ENCODE measurements around the gene UNC45A. TPM values are rescaled to one million over a fixed set of nuclear protein-coding genes. Genes with fewer than 3 reads are reported as not detected.

UNC45A gene
- total and polyA plus RNA-seq, 4 experiments from 2014 or later = 41.7 to 72.3 (median 70.0) TPM

DNA sequence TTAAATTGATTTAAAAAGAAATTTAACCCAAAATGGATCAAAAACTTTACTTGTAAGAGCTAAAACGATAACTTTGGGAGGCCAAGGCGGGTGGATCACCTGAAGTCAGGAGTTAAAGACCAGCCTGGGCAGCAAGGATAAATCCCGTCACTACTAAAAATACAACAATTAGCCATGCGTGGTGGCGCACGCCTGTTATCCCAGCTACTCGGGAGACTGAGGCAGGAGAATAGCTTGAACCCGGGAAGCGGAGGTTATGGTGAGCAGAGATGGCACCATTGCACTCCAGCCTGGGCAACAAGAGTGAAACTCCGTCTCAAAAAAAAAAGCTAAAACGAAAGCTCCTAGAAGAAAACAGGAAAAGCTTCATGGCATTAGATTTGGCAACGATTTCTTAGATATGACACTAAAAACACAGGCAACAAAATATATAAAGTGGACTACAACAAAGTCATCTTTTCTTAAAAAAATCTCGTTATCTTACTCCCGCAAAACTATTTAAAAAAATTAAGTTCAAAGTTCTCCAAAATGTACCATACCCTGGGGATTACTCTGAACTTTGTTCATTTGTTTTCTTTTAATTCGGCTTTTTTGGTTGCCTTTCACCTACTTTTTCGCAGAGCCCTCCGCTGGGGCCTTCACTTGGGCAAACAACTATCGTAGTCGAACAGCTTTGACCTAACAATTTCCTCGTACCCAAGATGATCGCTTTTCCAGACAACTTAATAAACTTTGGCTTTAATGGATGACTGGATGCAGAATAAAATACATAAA is 5.7 kb upstream of the UNC45A start:
- Histone ChIP-seq H3K4me1 (ENCODE audit: insufficient read depth, low read length) (peaks cover 40% of the 10 kb centered on the region), H3K9me3 (ENCODE audit: control insufficient read depth in 1 of 2, low read length in 2 of 2) (no peaks in the 10 kb centered on the region)
- CTCF ChIA-PET (ENCODE audit: partially characterized antibody) = interaction anchor here (7.3 to 10.3 kb wide), 3 partner anchors 16 to 27 kb away, joined by 112 to 344 read pairs (median 155); partner anchors contain the start of genes MAN2A2 and RCCD1

DNA sequence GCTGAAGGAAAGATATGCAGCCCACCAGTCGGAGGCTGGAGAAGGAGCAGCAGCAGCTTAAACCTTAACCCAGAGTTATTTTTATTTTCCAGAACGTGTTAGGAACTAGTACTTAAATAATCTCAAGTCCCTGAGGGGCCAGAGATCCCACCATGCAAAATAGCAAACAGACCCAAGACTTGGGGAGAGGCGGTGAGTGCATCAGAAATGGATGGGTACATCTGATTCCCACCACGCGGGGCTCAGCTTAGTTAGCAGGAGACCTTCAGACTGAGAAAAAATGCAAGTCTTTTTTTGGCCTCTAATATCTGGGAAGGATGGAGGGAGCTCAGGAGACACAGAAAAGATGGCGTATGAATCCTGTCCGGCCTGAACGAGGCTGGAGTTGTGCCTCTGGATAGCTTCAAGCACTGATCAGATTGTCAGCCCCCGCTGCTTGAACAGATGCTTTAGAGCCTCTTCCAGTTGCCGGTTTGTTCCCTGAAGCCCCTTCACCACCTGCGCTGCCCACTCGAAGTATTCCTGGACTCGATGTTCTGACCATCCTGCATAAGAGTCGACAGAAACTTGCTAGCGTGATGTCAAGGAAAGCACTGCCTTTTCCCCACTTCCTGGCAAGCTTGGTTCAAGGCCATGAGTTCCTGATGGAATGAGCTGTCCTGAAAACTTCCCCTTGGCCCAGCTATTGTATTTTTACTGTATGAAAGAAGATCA is 4.1 kb upstream of the UNC45A start:
- ChIA-PET CTCF (ENCODE audit: partially characterized antibody) (interaction anchor here (0.8 to 10.3 kb wide), 24 partner anchors 9 to 611 kb away, joined by 3 to 344 read pairs (median 6); partner anchors contain the start of genes BLM, MAN2A2, RCCD1 and VPS33B), POLR2A (ENCODE audit: partially characterized antibody) (interaction anchor here (0.6 to 10.0 kb wide), 23 partner anchors 10 to 832 kb away, joined by 3 to 315 read pairs (median 7); partner anchors contain the start of genes BLM, CIB1, GDPGP1 and IQGAP1)
- Mint-ChIP-seq H3K36me3 (peaks cover 0 to 15% of the 10 kb centered on the region in 2 donors), H3K4me3 (peak overlapping the region; percentile 94 to 99 (median 98)), H3K27me3 (no peaks in the 10 kb centered on the region), H3K27ac (peak overlapping the region; percentile 87 to 99 (median 99)), H3K4me1 (peaks cover 26 to 68% (median 46%) of the 10 kb centered on the region in 4 donors), H3K9me3 (peaks cover 0 to 1% (median 0%) of the 10 kb centered on the region in 8 donors)
- intact Hi-C loops (cut with micrococcal nuclease) = loop anchor here (1.0 to 10.0 kb wide), 3 partner anchors 544 to 926 kb away; partner anchors contain the start of gene GDPGP1
- Histone ChIP-seq H3K27ac (ENCODE audit: low read depth, low read length) (peak overlapping the region; percentile 82), H3K4me1 (ENCODE audit: insufficient read depth, low read length) (peaks cover 50% of the 10 kb centered on the region), H3K4me3 (ENCODE audit: low read length in 2 of 2) (peak overlapping the region in 1 of 2 donors; percentile 95), H3K36me3 (ENCODE audit: insufficient read depth, low read length) (no peaks in the 10 kb centered on the region), H3K27me3 (ENCODE audit: insufficient read depth, low read length) (no peaks in the 10 kb centered on the region), H3K9me3 (ENCODE audit: control insufficient read depth in 1 of 2, low read length in 2 of 2) (no peaks in the 10 kb centered on the region)
- no peak for DNase-seq

More for the DNA sequence above, 5.7 kb upstream of the UNC45A start:
- Histone ChIP-seq H3K27ac (ENCODE audit: low read depth, low read length) (peak overlapping the region; percentile 82), H3K36me3 (ENCODE audit: insufficient read depth, low read length) (no peaks in the 10 kb centered on the region), H3K27me3 (ENCODE audit: insufficient read depth, low read length) (no peaks in the 10 kb centered on the region), H3K4me3 (ENCODE audit: low read length in 2 of 2) (peak overlapping the region; percentile 42 to 95)
- peaks cover 0 to 11% of the 10 kb centered on the region in 2 donors for H3K36me3 Mint-ChIP-seq
- no peaks in the 10 kb centered on the region for H3K27me3 Mint-ChIP-seq
- peak in 1 of 5 donors; percentile 6 for DNase-seq
- H3K27ac Mint-ChIP-seq = peak overlapping the region; percentile 87 to 99 (median 99)
- POLR2A ChIA-PET (ENCODE audit: partially characterized antibody) = interaction anchor here (0.6 to 10.0 kb wide), 15 partner anchors 10 to 1952 kb away, joined by 3 to 315 read pairs (median 4); partner anchors contain the start of genes BLM, MAN2A2, PRC1 and RCCD1
- intact Hi-C loops (cut with micrococcal nuclease) = loop anchor here (1.0 to 10.0 kb wide), 3 partner anchors 545 to 928 kb away; partner anchors contain the start of gene GDPGP1
- H3K4me1 Mint-ChIP-seq = peaks cover 22 to 53% (median 41%) of the 10 kb centered on the region in 4 donors
- H3K4me3 Mint-ChIP-seq = peak overlapping the region; percentile 94 to 99 (median 98)
- H3K9me3 Mint-ChIP-seq = no peaks in the 10 kb centered on the region

DNA sequence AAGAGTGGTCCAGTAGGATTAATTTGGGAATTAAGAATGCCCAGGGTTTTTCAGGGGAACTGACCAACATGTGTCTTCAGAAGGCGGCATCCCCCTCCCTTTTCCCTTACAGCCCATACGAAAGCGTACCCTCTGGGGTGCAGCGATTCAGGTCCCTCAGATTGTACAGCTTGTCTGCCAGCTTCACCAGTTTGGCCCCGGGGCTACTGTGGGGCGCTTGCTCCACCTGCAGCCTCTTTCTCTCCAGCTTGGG is 3.6 kb upstream of the UNC45A start:
- Histone ChIP-seq H3K36me3 (ENCODE audit: insufficient read depth, low read length) (no peaks in the 10 kb centered on the region), H3K4me3 (ENCODE audit: low read length in 2 of 2) (peak overlapping the region; percentile 95 to 96), H3K27me3 (ENCODE audit: insufficient read depth, low read length) (no peaks in the 10 kb centered on the region), H3K4me1 (ENCODE audit: insufficient read depth, low read length) (peaks cover 55% of the 10 kb centered on the region), H3K27ac (ENCODE audit: low read depth, low read length) (peak overlapping the region; percentile 82), H3K9me3 (ENCODE audit: control insufficient read depth in 1 of 2, low read length in 2 of 2) (no peaks in the 10 kb centered on the region)
- H3K9me3 Mint-ChIP-seq = peaks cover 0 to 6% (median 0%) of the 10 kb centered on the region in 8 donors
- no peaks in the 10 kb centered on the region for H3K27me3 Mint-ChIP-seq
- no peak for DNase-seq
- peak overlapping the region; percentile 87 to 99 (median 99) for H3K27ac Mint-ChIP-seq
- ChIA-PET POLR2A (ENCODE audit: partially characterized antibody) (interaction anchor here (0.5 to 10.0 kb wide), 24 partner anchors 10 to 832 kb away, joined by 3 to 315 read pairs (median 7); partner anchors contain the start of genes BLM, CIB1, GDPGP1 and IQGAP1), CTCF (ENCODE audit: partially characterized antibody) (interaction anchor here (0.8 to 10.3 kb wide), 24 partner anchors 9 to 612 kb away, joined by 3 to 344 read pairs (median 6); partner anchors contain the start of genes BLM, MAN2A2, RCCD1 and VPS33B)
- peaks cover 31 to 72% (median 51%) of the 10 kb centered on the region in 4 donors for H3K4me1 Mint-ChIP-seq
- peaks cover 0 to 18% of the 10 kb centered on the region in 2 donors for H3K36me3 Mint-ChIP-seq
- intact Hi-C loops (cut with micrococcal nuclease) = loop anchor here (5.0 to 10.0 kb wide), 2 partner anchors 543 to 926 kb away; no protein-coding TSS in a partner anchor
- peak overlapping the region; percentile 94 to 99 (median 98) for H3K4me3 Mint-ChIP-seq

DNA sequence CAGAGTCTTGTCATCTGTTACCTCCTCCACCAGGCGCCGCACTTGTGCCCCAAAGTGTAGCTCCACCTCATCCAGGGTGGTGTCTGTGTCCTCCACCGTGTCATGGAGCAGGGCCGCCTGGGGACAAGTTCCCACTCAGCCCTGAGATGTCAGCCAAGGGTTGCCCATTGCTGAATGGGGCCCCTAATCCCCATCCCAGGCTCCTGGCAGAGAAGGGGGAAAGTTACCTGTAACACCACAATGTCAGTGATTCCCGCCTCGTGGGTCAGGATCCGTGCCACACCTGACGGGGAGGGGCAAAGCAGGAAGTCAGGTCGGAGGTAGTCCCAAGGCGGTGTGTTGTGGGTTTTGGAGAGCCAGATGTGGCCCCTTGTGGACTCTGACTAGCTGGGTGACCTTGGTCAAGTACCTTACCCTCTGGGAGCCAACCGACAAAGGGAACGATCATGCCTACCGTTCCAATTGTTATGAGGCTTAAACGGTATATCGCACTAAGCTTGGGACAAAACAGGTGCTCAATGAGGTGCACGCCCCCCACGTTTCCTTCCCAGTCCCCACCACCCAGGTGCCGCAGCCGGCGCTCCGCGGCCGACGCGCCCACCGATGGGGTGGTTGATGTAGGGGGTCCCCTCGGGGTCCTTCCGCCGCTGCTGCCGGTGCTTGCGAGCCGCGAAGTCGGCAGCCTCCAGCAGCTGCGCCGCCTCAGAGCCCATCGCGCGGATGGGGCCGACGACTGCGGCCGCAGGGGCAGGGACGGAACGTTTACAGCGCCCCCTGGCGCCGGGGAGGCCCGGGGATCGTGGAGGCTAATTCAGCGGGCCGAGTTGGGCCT is 3.0 kb upstream of the UNC45A start, which contains the start of gene HDDC3:
HDDC3 (minus strand) TSS at position 722 of the 832 bp plus-strand sequence; CDS start at position 713, 9 bp downstream.
- Histone ChIP-seq H3K27me3 (ENCODE audit: insufficient read depth, low read length) (no peaks in the 10 kb centered on the region), H3K9me3 (ENCODE audit: control insufficient read depth in 1 of 2, low read length in 2 of 2) (no peaks in the 10 kb centered on the region), H3K36me3 (ENCODE audit: insufficient read depth, low read length) (no peaks in the 10 kb centered on the region), H3K27ac (ENCODE audit: low read depth, low read length) (peak within 1 kb of the TSS; percentile 82), H3K4me1 (ENCODE audit: insufficient read depth, low read length) (peaks cover 58% of the 10 kb centered on the region), H3K4me3 (ENCODE audit: low read length in 2 of 2) (peak within 1 kb of the TSS; percentile 95 to 96)
- H3K36me3 Mint-ChIP-seq = peaks cover 0 to 21% of the 10 kb centered on the region in 2 donors
- no peaks in the 10 kb centered on the region for H3K27me3 Mint-ChIP-seq
- ChIA-PET CTCF (ENCODE audit: partially characterized antibody) (interaction anchor here (0.8 to 10.3 kb wide), 28 partner anchors 10 to 698 kb away, joined by 3 to 344 read pairs (median 6); partner anchors contain the start of genes BLM, CIB1, GDPGP1 and MAN2A2), POLR2A (ENCODE audit: partially characterized antibody) (interaction anchor here (0.5 to 10.0 kb wide), 28 partner anchors 9 to 833 kb away, joined by 3 to 315 read pairs (median 5); partner anchors contain the start of genes BLM, CIB1, GDPGP1 and IQGAP1)
- peak within 1 kb of the TSS; percentile 87 to 99 (median 99) for H3K27ac Mint-ChIP-seq
- peaks cover 0 to 6% (median 0%) of the 10 kb centered on the region in 8 donors for H3K9me3 Mint-ChIP-seq
- intact Hi-C loops (cut with micrococcal nuclease) = loop anchor here (5.0 to 10.0 kb wide), 2 partner anchors 543 to 925 kb away; no protein-coding TSS in a partner anchor
- H3K4me3 Mint-ChIP-seq = peak within 1 kb of the TSS; percentile 94 to 99 (median 98)
- peak; percentile 86 to 93 (median 88) for DNase-seq
- H3K4me1 Mint-ChIP-seq = peaks cover 35 to 77% (median 55%) of the 10 kb centered on the region in 4 donors

DNA sequence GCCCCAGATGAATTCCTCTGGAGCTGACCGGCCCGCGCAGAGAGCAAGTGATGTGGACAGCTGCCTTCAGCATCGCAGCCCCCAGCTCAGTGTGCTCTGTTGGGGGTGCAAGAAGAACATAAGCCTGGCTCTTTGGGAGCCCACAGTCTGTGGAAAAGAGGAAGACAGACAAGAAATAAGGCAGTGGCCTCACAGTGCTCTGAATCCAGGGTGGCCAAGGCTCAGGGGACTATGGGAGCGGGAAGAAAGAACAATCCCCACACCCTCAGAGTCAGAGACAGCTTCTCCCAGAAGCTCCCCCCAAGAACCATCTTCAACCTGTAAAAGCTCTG is 2.5 kb upstream of the UNC45A start:
- H3K36me3 Mint-ChIP-seq = peaks cover 0 to 21% of the 10 kb centered on the region in 2 donors
- ChIA-PET POLR2A (ENCODE audit: partially characterized antibody) (interaction anchor here (0.9 to 10.0 kb wide), 19 partner anchors 9 to 701 kb away, joined by 3 to 315 read pairs (median 8); partner anchors contain the start of genes BLM, CIB1, GDPGP1 and IQGAP1), CTCF (ENCODE audit: partially characterized antibody) (interaction anchor here (1.2 to 10.3 kb wide), 24 partner anchors 11 to 699 kb away, joined by 3 to 344 read pairs (median 6); partner anchors contain the start of genes BLM, CIB1, GDPGP1 and MAN2A2)
- no peaks in the 10 kb centered on the region for H3K9me3 ChIP-seq (ENCODE audit: control insufficient read depth in 1 of 2, low read length in 2 of 2)
- peak overlapping the region in 7 of 8 donors; percentile 41 to 99 (median 94) for H3K4me3 Mint-ChIP-seq
- peak overlapping the region; percentile 87 to 99 (median 99) for H3K27ac Mint-ChIP-seq
- H3K27me3 Mint-ChIP-seq = no peaks in the 10 kb centered on the region
- H3K4me1 Mint-ChIP-seq = peaks cover 35 to 77% (median 55%) of the 10 kb centered on the region in 4 donors
- no peaks in the 10 kb centered on the region for H3K27me3 ChIP-seq (ENCODE audit: insufficient read depth, low read length)
- peaks cover 0 to 6% (median 0%) of the 10 kb centered on the region in 8 donors for H3K9me3 Mint-ChIP-seq
- peak overlapping the region; percentile 82 for H3K27ac ChIP-seq (ENCODE audit: low read depth, low read length)
- no peaks in the 10 kb centered on the region for H3K36me3 ChIP-seq (ENCODE audit: insufficient read depth, low read length)
- peaks cover 58% of the 10 kb centered on the region for H3K4me1 ChIP-seq (ENCODE audit: insufficient read depth, low read length)
- DNase-seq = peak in 1 of 5 donors; percentile 49
- intact Hi-C loops (cut with micrococcal nuclease) = loop anchor here (5.0 to 10.0 kb wide), 2 partner anchors 542 to 925 kb away; no protein-coding TSS in a partner anchor
- peak overlapping the region; percentile 95 to 96 for H3K4me3 ChIP-seq (ENCODE audit: low read length in 2 of 2)
